ENCODE measurements around the gene KCNJ18.
"Not testable (repeated sequence)": the region's sequence is repeated elsewhere in the genome, so short reads cannot be mapped to it uniquely, and the experiment has no call there.

The KCNJ18 gene

DNA sequence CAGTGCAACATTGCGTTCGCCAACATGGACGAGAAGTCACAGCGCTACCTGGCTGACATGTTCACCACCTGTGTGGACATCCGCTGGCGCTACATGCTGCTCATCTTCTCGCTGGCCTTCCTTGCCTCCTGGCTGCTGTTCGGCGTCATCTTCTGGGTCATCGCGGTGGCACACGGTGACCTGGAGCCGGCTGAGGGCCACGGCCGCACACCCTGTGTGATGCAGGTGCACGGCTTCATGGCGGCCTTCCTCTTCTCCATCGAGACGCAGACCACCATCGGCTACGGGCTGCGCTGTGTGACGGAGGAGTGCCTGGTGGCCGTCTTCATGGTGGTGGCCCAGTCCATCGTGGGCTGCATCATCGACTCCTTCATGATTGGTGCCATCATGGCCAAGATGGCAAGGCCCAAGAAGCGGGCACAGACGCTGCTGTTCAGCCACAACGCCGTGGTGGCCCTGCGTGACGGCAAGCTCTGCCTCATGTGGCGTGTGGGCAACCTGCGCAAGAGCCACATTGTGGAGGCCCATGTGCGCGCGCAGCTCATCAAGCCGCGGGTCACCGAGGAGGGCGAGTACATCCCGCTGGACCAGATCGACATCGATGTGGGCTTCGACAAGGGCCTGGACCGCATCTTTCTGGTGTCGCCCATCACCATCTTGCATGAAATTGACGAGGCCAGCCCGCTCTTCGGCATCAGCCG lies 10.8 kb downstream of the KCNJ18 start:
- DNase-seq (ENCODE audit: low read depth), result not testable (repeated sequence)

DNA sequence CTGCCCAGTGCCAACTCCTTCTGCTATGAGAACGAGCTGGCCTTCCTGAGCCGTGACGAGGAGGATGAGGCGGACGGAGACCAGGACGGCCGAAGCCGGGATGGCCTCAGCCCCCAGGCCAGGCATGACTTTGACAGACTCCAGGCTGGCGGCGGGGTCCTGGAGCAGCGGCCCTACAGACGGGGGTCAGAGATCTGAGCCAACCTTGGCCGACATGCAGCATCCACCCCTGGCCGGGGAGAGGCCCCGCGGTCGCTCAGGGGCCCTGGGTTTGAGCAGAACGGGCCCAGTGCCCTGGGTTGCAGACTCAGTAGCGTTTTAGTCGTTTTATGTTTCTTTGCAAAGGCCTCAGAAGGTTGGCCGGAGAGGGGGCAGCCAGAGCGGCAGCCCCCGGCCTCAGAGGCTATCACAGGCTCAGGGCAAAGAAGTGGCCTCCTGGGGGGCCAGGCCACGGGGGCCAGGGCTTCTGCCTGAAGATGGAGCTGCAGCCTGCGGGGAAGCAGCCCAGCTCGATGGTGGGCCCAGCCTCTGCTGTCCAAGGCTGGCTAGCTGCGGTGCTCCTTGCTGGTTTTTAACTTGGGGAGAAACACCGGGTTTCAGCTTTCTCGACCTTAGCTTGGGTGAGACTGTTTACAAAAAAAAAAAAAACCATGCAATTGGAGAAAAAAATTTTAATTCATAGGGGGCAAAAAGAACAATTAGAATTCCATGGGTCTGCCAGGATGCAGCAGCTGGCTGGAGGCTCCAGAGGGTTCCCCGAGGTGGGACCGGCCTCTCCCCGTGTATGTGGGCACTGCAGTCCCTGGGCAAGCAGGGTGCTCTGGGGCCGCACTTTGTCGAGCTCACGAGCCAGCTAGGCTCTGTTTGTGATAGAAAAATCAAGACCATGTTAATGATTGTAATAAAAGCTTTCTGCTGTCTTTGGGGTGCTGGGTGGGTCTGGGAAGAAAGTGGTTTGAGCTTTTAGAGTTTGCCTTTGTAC lies 11.9 kb downstream of the KCNJ18 start:
- DNase-seq (ENCODE audit: low read depth), result not testable (repeated sequence)

DNA sequence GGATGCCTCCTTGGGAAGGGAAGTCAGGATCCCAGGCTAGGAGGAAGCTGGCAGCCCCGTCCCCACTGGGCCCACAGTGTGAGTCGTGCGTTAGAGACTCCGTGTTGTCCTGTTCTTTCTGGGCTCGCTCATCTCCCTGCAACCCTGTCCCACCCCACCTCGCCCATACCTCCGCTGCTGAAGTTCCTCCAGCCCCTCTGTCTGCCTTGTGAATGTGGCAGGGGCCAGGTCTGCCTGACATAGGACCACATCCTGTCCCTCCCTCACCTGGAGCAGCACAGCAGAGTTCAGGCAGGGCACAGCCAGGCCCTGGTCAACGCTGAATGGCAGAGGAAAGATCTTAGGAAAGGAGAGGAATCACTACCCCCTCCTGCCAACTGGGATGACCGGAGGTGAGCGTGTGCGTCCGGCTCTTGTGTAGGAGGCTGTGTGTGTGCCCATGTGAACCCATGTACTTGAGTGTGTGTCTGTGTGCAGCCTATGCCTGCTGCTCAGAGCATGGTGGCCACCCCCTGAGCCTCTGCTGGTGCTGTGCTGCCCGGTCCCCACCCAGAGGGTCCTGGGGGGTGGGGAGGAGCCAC lies 12.8 kb downstream of the KCNJ18 start:
- no peak for DNase-seq (ENCODE audit: low read depth)

DNA sequence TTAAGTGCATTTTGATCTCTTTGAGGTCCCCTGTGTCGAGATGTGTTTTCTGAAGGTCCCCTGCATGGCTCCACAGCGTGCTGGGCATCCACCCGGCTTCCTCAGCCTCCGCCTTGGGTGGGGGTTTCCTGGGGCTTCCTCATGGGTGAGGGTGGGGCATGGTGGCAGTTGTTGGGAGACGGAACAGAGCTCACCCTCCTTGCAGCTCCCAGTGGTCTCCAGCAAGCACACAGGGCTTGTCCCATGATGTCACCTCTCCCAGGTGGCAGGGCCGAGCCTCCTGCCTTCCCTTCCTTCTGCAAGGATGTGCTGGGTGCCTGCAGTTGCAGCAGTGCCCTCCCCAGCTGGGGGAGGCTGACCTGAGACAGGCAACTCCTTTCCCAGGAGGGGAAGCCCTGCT lies 13.4 kb downstream of the KCNJ18 start:
- DNase-seq (ENCODE audit: low read depth), result not testable (repeated sequence)

DNA sequence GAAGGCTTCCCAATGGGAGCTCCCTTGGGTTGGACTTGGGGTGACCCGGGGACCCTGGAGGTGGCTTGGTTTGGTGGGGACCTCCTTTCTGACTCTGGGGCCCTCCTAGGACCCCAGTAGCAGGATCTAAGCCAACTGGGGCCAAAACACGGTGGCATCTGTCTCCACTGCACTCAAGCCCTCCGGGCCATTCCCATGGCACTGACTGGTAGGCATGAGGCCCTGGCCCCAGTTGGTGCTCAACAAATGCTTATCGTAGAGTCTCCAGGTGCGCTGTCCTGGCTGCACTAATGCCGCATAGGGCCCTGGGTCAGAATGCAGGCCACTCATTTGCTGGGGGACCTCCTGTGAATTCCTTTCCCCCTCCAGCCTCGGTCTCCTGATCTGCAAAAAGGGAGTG lies 14.2 kb downstream of the KCNJ18 start:
- DNase-seq (ENCODE audit: low read depth), result not testable (repeated sequence)

DNA sequence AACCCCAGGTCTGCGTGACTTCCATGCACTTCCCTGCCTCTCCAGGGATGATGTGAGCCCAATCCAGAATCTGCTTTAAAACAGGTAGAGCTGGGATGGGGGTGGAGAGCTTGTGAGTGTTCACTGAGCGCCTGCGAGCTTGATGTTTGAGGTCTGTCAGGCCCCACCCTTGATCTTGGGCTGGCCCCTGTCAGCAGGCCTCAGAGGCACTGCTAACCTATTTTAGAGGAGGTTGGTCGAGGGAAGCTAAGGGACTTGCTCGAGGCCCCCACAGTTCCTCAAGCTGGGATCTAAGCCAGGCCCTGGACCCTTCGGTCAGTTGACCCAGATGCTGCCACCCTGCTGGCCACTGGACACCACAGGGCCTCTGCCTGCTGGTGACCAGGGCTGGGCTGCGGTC lies 14.8 kb downstream of the KCNJ18 start:
- DNase-seq (ENCODE audit: low read depth), result not testable (repeated sequence)

DNA sequence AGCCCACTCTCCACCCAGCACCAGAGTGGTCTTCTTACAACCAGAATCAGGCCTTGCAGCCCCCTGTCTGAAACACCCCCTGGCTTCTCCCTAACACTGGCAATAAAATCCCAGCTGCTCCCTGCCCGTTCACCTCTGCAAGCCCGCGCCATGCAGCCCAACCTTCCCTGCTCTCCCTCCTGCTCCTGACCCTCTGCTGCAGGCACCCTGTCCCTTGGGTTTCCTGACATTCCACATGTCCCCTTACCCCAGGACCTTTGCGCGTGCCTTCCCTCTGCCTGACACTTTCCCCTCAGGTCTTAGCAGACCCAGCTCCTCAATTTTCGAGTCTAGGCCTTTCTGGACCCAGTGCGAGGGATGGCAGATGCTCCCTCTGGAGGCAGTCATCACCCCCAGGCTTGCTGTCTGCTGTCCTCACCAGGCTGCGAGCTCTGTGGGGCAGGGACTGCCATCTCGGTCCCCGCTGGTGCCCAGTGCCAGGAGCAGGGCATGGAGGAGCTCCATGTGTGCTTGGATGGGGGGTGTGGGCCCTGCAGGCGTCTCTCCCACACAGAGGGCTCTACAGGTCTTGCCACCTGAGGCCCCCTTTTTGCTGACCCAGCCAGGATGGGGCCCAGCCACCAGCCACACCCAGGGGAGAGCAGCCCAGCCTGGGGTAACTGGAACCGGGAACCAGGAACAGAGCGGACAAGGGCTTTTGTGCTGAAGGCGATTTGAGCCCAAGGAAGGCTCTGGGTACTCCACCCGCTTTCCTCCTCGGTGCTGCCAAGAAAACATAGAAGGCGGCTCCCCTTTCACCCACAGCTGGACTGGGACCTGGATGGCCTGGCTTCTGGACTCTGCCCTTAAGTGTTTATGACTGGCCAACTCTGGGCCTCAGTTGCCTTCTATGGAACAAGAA lies 15.6 kb downstream of the KCNJ18 start:
- not testable (repeated sequence) for DNase-seq (ENCODE audit: low read depth)

DNA sequence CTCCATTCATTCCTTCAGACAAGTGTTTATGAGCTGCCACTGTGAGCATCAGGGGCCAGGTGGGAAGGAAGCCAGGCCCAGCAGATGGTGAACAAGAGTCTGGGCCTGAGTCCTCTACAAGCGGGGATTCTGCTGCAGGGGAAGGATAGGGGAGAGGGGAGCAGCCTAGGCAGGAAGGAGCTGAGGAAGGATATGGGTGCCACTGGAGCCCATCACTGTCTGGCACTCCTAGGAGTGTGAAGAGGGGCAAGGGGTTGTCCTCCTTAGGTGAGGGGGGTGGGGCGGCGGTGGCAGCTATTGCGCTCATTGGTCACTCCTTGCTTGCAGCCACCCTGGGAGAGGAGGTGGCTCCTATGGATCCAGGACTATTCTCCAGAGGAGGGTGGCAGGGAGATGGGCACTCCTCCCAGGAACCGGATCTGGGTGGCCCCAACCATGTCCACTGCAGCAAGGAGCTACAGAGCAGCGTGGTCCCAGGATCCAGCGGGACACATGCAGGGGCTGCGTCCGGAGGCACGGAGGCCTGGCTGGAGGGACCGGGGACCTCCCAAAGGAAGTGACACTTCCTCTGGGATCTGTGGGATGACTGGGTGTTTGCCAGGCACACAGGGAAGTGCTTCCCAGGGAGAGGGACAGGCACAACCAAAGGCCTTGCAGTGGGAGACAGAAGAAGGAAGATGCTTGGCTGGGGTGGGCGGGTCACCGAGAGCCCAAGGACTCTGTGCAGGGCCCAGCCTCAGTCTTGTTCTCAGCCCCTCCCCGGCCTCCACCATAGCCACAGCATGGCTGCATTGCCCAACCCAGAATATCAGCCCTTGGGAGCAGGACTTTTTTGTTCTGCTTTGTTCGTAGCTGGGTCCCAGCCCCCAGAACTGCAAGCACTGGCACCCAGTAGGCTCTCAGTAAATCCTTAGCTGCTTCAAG lies 16.6 kb downstream of the KCNJ18 start:
- not testable (repeated sequence) for DNase-seq (ENCODE audit: low read depth)

DNA sequence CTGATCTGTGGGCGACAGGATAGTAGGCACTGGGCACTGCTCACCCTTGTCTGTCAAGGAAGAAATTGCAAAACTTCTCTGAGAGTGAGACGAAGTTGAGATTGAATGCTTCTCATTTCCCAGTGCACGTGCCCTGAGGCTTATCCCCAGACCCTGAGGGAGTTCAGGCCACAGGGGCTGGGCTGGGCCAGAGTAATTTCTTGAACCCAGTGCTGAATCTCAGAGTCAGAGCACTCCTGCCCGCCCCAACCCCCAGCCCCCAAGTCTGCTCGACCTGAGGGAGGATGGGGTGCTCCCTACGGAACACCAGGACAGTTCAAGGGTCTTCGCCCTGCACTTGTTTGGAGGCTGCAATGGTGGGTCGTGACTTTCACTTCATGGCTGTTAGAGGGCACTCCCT lies 17.7 kb downstream of the KCNJ18 start:
- not testable (repeated sequence) for DNase-seq (ENCODE audit: low read depth)

DNA sequence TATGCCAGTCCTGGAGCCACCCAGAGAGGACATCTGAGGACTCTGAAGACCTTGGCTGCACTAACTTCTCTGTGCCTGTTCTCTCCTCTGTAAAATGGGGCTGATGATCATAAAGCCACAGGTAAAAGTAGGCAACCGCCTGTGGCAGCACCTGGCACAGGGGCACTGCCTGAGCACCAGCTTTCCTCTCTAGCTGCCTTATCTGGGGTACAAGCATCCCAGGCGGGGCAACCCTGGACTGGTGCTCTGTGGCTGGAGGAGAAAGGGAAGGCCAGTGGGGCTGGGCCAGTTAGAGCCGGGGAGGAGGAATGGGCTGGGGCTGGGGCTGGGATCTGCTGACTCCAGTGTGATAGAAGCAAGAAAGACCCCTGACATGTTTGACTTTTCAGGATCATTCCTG lies 18.2 kb downstream of the KCNJ18 start:
- DNase-seq (ENCODE audit: low read depth), result not testable (repeated sequence)

DNA sequence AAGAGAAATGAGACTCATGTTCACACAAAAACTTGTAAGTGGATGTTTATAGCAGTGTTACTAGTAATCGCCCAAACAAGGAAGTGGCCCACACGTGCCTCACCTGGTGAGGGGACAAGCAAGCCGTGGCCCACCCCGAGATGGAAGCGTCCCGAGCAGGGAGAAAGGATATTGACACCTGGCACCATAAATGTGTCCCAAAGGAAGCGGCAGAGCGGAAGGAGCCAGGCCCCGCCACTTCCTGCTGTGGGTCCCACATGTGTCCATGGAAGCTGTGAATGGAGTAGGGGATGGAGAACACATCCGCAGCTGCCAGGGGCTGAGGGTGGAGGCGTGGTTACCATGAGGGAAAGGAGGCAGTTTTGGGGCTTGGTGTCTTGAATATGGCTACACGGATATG lies 18.9 kb downstream of the KCNJ18 start:
- DNase-seq (ENCODE audit: low read depth), result no peak

DNA sequence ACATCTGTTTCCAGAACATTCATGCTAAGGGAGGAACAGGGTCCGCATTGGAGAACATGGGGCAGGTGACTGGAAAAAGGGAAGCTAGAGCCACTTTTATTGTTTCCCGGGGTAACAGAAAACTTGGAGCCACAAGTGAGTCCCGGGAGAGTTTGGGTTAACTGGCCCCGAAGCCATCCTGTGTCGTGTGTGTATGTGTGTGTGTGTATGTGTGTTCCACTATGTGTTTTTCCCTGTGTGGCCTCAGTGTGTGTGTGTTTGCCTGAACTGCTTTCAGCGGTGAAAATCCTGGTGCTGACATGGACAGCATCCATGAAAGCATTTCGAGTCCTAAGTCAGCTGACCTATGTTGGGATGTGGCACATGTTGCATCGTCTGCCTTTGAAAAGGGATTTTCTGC lies 20.7 kb downstream of the KCNJ18 start:
- DNase-seq (ENCODE audit: low read depth), result not testable (repeated sequence)

DNA sequence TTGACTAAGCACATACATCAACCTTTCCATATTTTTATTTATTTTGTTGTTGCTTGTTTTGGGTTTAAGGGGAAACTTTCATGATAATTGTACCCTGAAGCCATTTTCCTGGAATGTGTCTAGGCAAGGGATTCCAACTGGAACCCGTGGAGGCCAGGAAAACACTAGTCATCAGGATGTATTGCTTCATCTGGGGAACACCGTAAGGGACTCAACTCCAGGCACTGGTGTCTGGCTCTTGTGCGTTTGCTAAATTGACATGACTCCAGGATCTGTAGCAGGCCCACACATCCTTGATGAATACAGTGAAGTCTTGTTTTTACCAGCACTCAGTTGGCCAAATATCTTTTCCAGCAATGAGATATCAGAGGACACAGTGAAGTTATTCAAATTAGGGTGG lies 21.3 kb downstream of the KCNJ18 start:
- DNase-seq (ENCODE audit: low read depth), result not testable (repeated sequence)

DNA sequence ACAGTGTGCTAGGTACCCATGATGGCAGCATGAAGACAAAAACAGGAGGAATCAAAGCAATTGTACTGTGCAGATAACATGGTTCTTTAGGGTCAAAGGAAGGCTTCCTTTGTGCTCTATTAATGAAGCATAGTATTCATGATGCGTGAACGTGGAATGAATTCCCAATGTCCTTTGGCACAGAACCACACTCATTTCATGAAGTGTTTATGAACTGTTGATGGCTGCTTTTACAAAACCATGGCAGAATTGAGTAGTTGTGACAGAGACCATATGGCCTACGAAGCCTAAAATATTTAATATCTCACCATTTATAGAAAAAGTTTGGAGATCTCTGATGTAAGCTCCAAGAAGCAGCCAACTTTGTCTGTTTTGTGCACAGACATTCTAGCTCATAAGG lies 22.4 kb downstream of the KCNJ18 start:
- DNase-seq (ENCODE audit: low read depth), result not testable (repeated sequence)

DNA sequence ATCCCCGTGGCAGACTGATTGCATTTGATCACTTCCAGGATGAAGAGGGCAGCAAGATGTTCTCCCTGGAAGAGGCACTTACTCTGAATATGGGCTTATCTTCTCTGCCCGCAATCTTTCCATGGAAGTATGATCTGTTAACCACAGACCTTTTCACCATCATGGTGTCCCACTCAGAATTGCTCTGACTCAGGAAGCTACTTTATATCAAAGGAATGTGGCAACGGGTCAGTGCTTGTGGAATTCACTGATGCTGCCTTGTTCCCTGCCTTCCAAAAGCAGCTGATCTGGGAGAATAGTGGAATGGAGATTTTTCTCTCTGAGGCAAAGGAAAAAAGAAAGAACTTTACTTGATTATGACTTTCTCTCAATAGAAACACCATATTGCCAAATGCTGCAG lies 23.6 kb downstream of the KCNJ18 start:
- not testable (repeated sequence) for DNase-seq (ENCODE audit: low read depth)

DNA sequence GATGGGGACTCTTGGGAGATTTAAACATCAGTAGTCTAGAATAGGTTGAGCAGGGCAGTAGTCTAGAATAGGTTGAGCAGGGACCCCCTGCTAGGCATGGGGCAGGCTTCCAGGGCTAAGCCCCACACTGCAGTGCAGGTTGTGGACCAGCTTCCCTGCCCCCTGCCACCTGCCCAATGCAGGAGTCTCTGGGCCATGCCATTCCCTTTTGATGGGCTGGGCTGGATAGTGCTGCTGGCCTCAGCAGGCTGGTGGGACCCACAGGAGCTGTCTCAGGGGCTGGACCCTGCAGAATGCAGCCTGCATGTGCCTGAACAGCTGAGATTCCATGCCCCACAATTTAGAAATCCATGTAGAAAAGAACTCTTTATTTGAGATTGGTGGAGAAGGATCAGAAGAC lies 26.6 kb downstream of the KCNJ18 start:
- DNase-seq (ENCODE audit: low read depth), result not testable (repeated sequence)

DNA sequence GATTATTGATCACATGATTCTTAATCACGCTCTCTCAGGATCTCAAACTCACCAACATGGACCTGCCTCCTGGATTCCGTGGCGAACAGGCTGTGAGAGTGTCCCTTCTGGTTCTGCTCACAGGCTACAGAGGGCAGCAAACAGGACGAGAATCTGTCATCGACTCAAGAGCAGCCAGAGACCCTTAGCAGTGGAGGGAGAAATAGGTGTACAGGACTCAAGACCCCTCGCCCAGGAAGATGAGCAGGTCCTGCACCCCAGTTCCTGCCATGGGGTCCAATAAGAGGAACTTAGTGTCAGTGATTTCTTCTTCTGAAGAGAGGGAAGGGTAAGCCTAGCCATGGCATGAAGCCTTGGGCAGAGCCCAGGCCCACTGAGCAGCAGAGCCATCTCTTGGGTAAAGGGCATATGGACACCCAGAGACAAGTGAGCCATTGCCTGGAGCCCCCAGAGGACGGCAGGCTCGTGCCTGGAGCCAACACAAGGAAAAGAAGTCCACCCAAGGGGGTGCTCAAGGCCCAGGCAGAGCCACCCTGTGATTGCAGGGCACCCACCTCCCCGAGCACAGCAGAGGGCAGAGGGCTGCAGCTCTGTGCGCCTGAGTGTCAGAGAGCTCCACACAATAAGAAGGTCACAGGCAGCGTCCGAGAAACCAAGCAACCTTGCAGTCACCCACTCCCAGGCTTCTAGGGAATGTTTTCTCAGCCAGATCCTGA lies 27.3 kb downstream of the KCNJ18 start:
- DNase-seq (ENCODE audit: low read depth), result not testable (repeated sequence)

DNA sequence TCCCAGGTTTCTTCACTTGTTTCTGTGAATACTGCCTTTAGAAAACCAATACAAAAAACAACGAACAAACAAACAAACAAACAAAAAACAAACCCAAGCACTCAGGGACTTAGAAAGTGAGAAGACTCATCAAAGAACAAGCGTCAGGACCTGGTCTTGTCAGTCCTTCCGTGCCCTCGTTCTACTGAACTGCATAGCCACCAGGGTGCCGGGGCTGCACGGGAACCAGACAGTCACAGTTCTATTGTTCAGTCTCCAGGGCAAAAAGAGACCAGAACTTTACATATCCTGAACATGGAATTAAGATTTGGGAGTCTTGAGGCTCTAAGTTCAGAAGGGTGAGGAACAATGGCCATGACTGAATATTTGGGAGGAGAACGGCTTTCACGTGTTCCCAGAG lies 28.2 kb downstream of the KCNJ18 start:
- not testable (repeated sequence) for DNase-seq (ENCODE audit: low read depth)

DNA sequence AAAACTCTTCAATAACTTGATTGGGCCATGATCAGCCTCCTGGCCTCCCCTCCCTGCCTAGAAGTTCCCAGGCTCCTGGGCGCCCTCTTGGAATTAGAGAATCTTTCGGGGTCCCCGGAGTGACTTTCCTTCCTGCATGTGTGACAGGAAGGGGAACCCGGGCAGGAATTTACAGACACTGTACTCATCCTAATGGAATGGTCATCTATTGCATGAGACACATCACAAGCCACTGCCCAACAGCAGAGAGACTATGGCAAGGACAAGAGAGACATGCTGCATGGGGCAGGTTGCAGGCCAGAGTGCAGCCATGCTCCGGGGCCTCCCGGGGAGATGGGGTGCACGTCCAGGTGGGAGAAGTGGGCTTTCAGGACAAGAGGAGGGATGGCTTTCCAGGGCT lies 29.9 kb downstream of the KCNJ18 start:
- DNase-seq (ENCODE audit: low read depth), result not testable (repeated sequence)

Data from HS-27A (cell line).